Gastrocnemius medialis (tissue), 4 donors: Measurements from ENCODE around the gene SLC26A9.

ENCODE experiments used
- CTCF ChIP-seq, 5 experiments: fragments of 450-650 bp in 3 of 5; fragments of 200-600 bp in 2 of 5; sonication (generic) in 2 of 5; IDR thresholded peaks in 4 of 5; conservative IDR thresholded peaks in 1 of 5; 1 replicate in 4 of 5; 2 replicates in 1 of 5; pipeline ENCODE4 v1.5.1; 2016 to 2019; ENCODE audit warnings: antibody characterized with exemption in 5 of 5, mild to moderate bottlenecking in 3 of 5, moderate library complexity in 3 of 5
- POLR2A ChIP-seq, 2 donors: fragments of 450-650 bp; IDR thresholded peaks; one replicate each; pipeline ENCODE4 v1.6.1; 2017; ENCODE audit warnings: antibody characterized with exemption in 2 of 2, mild to moderate bottlenecking in 2 of 2, moderate library complexity in 2 of 2

DNA sequence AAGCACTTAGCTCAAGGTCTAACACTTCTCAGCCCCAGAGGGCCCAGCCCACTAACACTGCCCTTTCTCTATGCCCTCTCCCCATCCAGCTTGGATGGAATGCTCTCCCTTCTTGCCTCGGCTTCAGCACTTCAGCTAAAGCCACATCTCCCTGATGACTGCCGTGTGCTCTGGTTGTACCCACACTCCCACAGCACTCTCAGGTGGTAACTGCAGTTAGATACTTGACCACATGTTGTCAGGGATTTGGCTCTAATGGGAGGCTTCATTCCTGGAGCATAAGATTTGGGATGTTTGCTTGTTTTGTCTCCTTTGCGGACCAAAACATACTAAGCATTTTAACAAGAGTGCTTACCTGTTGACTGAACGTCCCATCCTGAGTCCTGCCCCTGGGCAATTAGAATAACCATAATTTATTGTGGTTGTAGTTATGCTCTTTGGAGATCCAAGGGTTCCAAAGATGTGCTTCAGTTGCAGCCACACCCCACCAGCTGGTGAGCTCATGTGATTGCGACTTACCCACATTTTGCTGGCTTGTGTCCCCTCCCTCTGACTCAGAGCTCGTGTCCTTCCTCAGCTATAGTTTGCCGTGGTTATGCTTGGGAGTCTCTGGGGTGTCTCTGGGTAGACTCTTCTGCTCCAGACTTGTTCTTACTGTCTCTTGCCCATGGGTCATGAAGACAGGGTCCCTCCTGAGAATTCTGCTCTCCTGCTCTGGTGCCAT is 7.7 kb upstream of the SLC26A9 start:
- TF ChIP-seq CTCF (IDR thresholded peaks at IDR 0.05 in 4 of 5, conservative IDR thresholded peaks at IDR 0.05 in 1 of 5) (no peak), POLR2A (IDR thresholded peaks at IDR 0.05) (no peak)
